Lung (tissue), 12 donors: ENCODE results near the gene SYNPO2. TPM values are rescaled to one million over a fixed set of nuclear protein-coding genes. Genes with fewer than 3 reads are reported as not detected.

ENCODE experiments used
- ATAC-seq: fragments of 200-7000 bp; cut with Tn5 transposase; one replicate; pipeline ENCODE4 v1.9.1; 2020; ENCODE audit warnings: moderate number of reproducible peaks; ENCODE audit not compliant: insufficient read depth, low FRiP score
- DNase-seq, 3 donors: peaks; one replicate each; pipeline ENCODE4 v3.0.0-alpha.2; 2013 to 2017
- H3K27ac ChIP-seq, 2 donors: one replicate each; pipeline ENCODE4 v1.5.1; 2013; ENCODE audit warnings: mild to moderate bottlenecking in 2 of 2, moderate library complexity in 2 of 2, control low read depth in 1 of 2, inconsistent platforms in 1 of 2, low read depth in 1 of 2, low read length in 1 of 2
- H3K27me3 ChIP-seq, 3 donors: one replicate each; pipeline ENCODE4 v1.5.1; 2013; ENCODE audit warnings: low read length in 2 of 3; ENCODE audit not compliant: control insufficient read depth in 3 of 3, insufficient read depth in 3 of 3
- H3K36me3 ChIP-seq, 4 donors: one replicate each; pipeline ENCODE4 v1.5.1; 2013; ENCODE audit warnings: low read length in 4 of 4, mild to moderate bottlenecking in 1 of 4, moderate library complexity in 1 of 4; ENCODE audit not compliant: control insufficient read depth in 4 of 4, insufficient read depth in 4 of 4
- H3K4me1 ChIP-seq, 5 donors: one replicate each; pipeline ENCODE4 v1.5.1; 2013; ENCODE audit warnings: low read length in 5 of 5, mild to moderate bottlenecking in 2 of 5, moderate library complexity in 1 of 5; ENCODE audit not compliant: control insufficient read depth in 5 of 5, insufficient read depth in 5 of 5
- H3K4me3 ChIP-seq: one replicate; pipeline ENCODE4 v1.5.1; 2013; ENCODE audit warnings: mild to moderate bottlenecking, control low read depth, moderate library complexity
- H3K9ac ChIP-seq, 2 donors: one replicate each; pipeline ENCODE4 v1.5.1; 2013; ENCODE audit warnings: low read length in 2 of 2, control low read depth in 1 of 2; ENCODE audit not compliant: insufficient read depth in 1 of 2
- H3K9me3 ChIP-seq, 4 donors: one replicate each; pipeline ENCODE4 v1.5.1; 2013; ENCODE audit warnings: low read length in 3 of 4, mild to moderate bottlenecking in 1 of 4, moderate library complexity in 1 of 4; ENCODE audit not compliant: control insufficient read depth in 4 of 4, insufficient read depth in 3 of 4
- CTCF ChIP-seq: IDR thresholded peaks from 2 replicates; pipeline ENCODE4 v1.5.1; 2012; ENCODE audit warnings: mild to moderate bottlenecking; ENCODE audit errors: control extremely low read depth, extremely low read depth
- WGBS, 2 donors: extraction: QIAGEN DNeasy Blood & Tissue Kit; methylation state at CpG; one replicate each; pipeline ENCODE4 v1.1.7; 2013; 5-methylcytosine and 5-hydroxymethylcytosine counted together
- polyA plus RNA-seq, 2 donors: library from polyadenylated mRNA; stranded (reverse); fragments of 200-250 nt; gene quantifications; one replicate each; pipeline ENCODE4 v1.2.1, GENCODE V29; 2013
- total RNA-seq, 2 donors: library from RNA; depleted of rRNA in 1 of 2; stranded (reverse); fragments of >200 nt in 1 of 2; gene quantifications; one replicate each; pipeline ENCODE4 v1.2.1, GENCODE V29; 2014 to 2021
- donor health status: control.
- donor health status: control.
- donor health status: Bipolar disorder and iron deficiency.
- donor health status: healthy.
- donor health status: DM: yes; HTN: yes; CAD: no.

SYNPO2 gene
- total and polyA plus RNA-seq, 4 donors, result 3.5 to 27.6 (median 10.1) TPM

GRCh38 chr4:118968005-118968404 lies 79.4 kb downstream of the SYNPO2 start:
- no peaks in the 10 kb centered on the region for H3K27me3 ChIP-seq
- ATAC-seq (peak; percentile 85), DNase-seq (peak; percentile 47 to 83 (median 63))
- H3K36me3 ChIP-seq, result no peaks in the 10 kb centered on the region
- no peak overlapping the region for H3K4me3 ChIP-seq
- H3K9me3 ChIP-seq, result no peaks in the 10 kb centered on the region
- H3K4me1 ChIP-seq, result peaks cover 2 to 36% (median 8%) of the 10 kb centered on the region in 5 donors
- no peak for TF ChIP-seq CTCF
- H3K27ac ChIP-seq, result peak overlapping the region; percentile 42 to 88
- 0 to 7% methylated on average over 1 of the region's 1 CpG for WGBS, 2 donors
- H3K9ac ChIP-seq, result no peak overlapping the region

- Histone ChIP-seq H3K27me3 (no peaks in the 10 kb centered on the region), H3K27ac (peak overlapping the region in 1 of 2 donors; percentile 74), H3K4me3 (no peak overlapping the region), H3K9ac (no peak overlapping the region), H3K4me1 (peaks cover 2 to 36% (median 8%) of the 10 kb centered on the region in 5 donors), H3K9me3 (no peaks in the 10 kb centered on the region), H3K36me3 (no peaks in the 10 kb centered on the region)
- DNase-seq (peak in 1 of 3 donors; percentile 8), ATAC-seq (no peak)
- no peak for TF ChIP-seq CTCF
- WGBS, 2 donors, result 27 to 59% methylated on average over 6 of the region's 6 CpGs
Observed at GRCh38 chr4:118968813-118969212, 80.2 kb downstream of the SYNPO2 start.

GRCh38 chr4:118969359-118969758 lies 80.7 kb downstream of the SYNPO2 start:
- peak; percentile 28 for ATAC-seq
- no peaks in the 10 kb centered on the region for H3K36me3 ChIP-seq
- H3K27me3 ChIP-seq, result no peaks in the 10 kb centered on the region
- H3K9me3 ChIP-seq, result no peaks in the 10 kb centered on the region
- WGBS, 2 donors, result 32 to 35% methylated on average over 5 of the region's 5 CpGs
- peak; percentile 13 for TF ChIP-seq CTCF
- H3K4me3 ChIP-seq, result no peak overlapping the region
- H3K4me1 ChIP-seq, result peaks cover 2 to 36% (median 8%) of the 10 kb centered on the region in 5 donors
- no peak overlapping the region for H3K27ac ChIP-seq
- H3K9ac ChIP-seq, result no peak overlapping the region
- peak; percentile 55 to 79 (median 74) for DNase-seq

- H3K27me3 ChIP-seq, result no peaks in the 10 kb centered on the region
- H3K36me3 ChIP-seq, result no peaks in the 10 kb centered on the region
- no peak for TF ChIP-seq CTCF
- H3K27ac ChIP-seq, result peak overlapping the region in 1 of 2 donors; percentile 43
- WGBS, 2 donors, result 68 to 70% methylated on average over 2 of the region's 2 CpGs
- no peaks in the 10 kb centered on the region for H3K9me3 ChIP-seq
- ATAC-seq (no peak), DNase-seq (no peak)
- H3K4me1 ChIP-seq, result peaks cover 2 to 35% (median 8%) of the 10 kb centered on the region in 5 donors
- H3K9ac ChIP-seq, result no peak overlapping the region
- H3K4me3 ChIP-seq, result no peak overlapping the region
Observed at GRCh38 chr4:118972167-118972566, 83.5 kb downstream of the SYNPO2 start.
